Neural crest cell (in vitro differentiated cells): ENCODE data around the gene TOX3. TPM values are rescaled to one million over a fixed set of nuclear protein-coding genes. Genes with fewer than 3 reads are reported as not detected.

Experiments
- DNase-seq: peaks from one replicate; pipeline ENCODE4 v3.0.0; 2021; ENCODE audit warnings: low read depth, mixed read lengths, low spot score
- H3K27ac Mint-ChIP-seq: one replicate; pipeline ENCODE4 v1.8.0; 2021; ENCODE audit warnings: mild to moderate bottlenecking, mixed read lengths; ENCODE audit not compliant: unreplicated experiment
- H3K27me3 Mint-ChIP-seq: 2 replicates; pipeline ENCODE4 v1.8.0; 2021; ENCODE audit warnings: low read depth, mild to moderate bottlenecking, mixed read lengths
- H3K36me3 Mint-ChIP-seq: 2 replicates; pipeline ENCODE4 v1.8.0; 2021; ENCODE audit warnings: low read depth, mild to moderate bottlenecking, mixed read lengths
- H3K4me1 Mint-ChIP-seq: 2 replicates; pipeline ENCODE4 v1.8.0; 2021; ENCODE audit warnings: mixed read lengths
- H3K4me3 Mint-ChIP-seq: one replicate; pipeline ENCODE4 v1.8.0; 2021; ENCODE audit warnings: mild to moderate bottlenecking, mixed read lengths
- H3K9me3 Mint-ChIP-seq: 2 replicates; pipeline ENCODE4 v1.8.0; 2021; ENCODE audit warnings: mixed read lengths
- total RNA-seq: library from RNA; stranded (reverse); gene quantifications from 2 replicates; pipeline ENCODE4 v1.2.1, GENCODE V29; 2021
- TF ChIP-seq, protein P1 (sequence below): fragments of 200-600 bp; sonication (generic); conservative IDR thresholded peaks from 2 replicates; pipeline ENCODE4 v1.5.0; 2021; ENCODE audit warnings: antibody characterized with exemption, mild to moderate bottlenecking

Gene TOX3
- total RNA-seq, 1 donor from 2014 or later = 37.5 TPM

DNA sequence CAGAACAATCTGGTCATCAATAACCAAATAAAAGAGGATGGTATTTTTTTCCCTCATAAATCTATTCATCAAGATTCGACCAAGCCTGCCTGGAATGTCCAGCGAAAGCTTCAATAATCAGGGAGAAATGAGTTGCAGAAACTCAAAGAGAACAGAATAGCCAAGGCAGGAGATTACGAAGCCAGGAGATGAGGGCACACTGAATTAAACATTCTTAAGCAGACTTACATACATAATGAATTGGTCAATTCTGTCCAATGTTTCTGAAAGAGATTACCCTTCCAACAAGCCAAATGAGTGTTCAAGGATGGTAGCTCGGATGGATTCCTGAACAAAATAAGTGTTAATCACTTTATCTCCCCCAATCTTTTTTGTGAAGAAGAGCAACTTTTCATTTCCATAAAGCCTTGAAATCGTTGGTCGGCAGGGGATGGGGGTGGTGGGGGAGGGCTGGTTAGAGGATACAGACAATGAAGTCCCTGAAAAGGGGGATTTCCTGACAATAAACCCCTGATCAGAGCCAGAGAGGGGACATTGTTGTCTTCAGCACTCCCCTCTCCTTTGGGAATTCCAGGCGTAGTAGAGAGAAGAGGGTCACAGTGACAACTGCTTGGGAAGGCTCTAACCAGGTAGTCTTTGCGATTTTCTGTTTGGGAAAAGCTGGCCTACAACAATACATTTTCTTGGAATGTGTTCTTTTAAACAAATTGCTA, 20.7 kb downstream of the TOX3 start:
- peak overlapping the region; percentile 60 for H3K27ac Mint-ChIP-seq
- no peaks in the 10 kb centered on the region for H3K27me3 Mint-ChIP-seq
- H3K9me3 Mint-ChIP-seq = peaks cover 3% of the 10 kb centered on the region
- H3K36me3 Mint-ChIP-seq = peaks cover 6% of the 10 kb centered on the region
- peak overlapping the region; percentile 47 for H3K4me3 Mint-ChIP-seq
- DNase-seq = no peak
- H3K4me1 Mint-ChIP-seq = peaks cover 53% of the 10 kb centered on the region
- TF ChIP-seq, protein P1, sequence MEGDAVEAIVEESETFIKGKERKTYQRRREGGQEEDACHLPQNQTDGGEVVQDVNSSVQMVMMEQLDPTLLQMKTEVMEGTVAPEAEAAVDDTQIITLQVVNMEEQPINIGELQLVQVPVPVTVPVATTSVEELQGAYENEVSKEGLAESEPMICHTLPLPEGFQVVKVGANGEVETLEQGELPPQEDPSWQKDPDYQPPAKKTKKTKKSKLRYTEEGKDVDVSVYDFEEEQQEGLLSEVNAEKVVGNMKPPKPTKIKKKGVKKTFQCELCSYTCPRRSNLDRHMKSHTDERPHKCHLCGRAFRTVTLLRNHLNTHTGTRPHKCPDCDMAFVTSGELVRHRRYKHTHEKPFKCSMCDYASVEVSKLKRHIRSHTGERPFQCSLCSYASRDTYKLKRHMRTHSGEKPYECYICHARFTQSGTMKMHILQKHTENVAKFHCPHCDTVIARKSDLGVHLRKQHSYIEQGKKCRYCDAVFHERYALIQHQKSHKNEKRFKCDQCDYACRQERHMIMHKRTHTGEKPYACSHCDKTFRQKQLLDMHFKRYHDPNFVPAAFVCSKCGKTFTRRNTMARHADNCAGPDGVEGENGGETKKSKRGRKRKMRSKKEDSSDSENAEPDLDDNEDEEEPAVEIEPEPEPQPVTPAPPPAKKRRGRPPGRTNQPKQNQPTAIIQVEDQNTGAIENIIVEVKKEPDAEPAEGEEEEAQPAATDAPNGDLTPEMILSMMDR = no peak

DNA sequence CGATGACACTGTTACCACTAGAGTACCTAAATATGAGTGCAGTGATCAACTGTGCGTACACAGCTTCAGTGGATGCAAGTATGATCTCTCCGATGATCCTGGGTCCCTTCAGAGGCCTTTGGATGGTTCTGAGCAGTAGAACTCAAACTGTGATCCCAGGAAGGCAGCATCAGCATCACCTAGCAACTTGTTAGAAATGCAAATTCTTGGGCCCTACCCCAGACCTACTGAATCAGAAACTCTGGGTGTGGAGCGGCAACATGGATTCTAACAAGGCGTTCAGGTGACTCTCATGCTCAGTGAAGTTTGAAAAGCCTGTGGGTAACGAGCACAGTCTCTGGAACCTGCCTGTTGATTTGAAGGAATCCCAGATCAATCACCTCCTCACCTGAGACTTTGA, 25.4 kb downstream of the TOX3 start:
- no peak overlapping the region for H3K27ac Mint-ChIP-seq
- no peaks in the 10 kb centered on the region for H3K27me3 Mint-ChIP-seq
- no peak for DNase-seq

DNA sequence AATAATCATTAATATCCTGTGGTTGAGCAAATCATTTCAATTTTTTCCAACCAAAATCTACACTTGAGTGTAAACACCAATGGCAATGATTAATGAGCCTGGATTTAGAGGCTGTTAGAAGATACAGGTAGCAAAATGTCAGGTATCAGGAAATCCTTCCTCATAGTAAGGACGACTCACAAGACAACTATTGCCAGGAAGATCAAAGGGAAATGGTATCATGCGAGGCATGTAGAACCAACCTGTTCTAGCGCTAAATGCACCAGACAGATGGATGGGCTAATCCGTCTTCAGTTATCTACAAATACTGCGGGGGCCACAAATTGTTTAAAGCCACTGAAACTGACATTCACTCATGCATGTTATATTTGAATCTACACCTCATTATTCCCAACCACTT, 28.1 kb downstream of the TOX3 start:
- H3K9me3 Mint-ChIP-seq = no peaks in the 10 kb centered on the region
- H3K27ac Mint-ChIP-seq = no peak overlapping the region
- no peak for DNase-seq
- H3K4me1 Mint-ChIP-seq = peaks cover 16% of the 10 kb centered on the region
- H3K27me3 Mint-ChIP-seq = no peaks in the 10 kb centered on the region
- peaks cover 21% of the 10 kb centered on the region for H3K36me3 Mint-ChIP-seq
- TF ChIP-seq, protein P1 = no peak
- H3K4me3 Mint-ChIP-seq = no peak overlapping the region

More for the DNA sequence above, 25.4 kb downstream of the TOX3 start:
- TF ChIP-seq, protein P1 = no peak
- Mint-ChIP-seq H3K9me3 (no peaks in the 10 kb centered on the region), H3K4me3 (no peak overlapping the region), H3K36me3 (peaks cover 20% of the 10 kb centered on the region), H3K4me1 (peaks cover 36% of the 10 kb centered on the region)

DNA sequence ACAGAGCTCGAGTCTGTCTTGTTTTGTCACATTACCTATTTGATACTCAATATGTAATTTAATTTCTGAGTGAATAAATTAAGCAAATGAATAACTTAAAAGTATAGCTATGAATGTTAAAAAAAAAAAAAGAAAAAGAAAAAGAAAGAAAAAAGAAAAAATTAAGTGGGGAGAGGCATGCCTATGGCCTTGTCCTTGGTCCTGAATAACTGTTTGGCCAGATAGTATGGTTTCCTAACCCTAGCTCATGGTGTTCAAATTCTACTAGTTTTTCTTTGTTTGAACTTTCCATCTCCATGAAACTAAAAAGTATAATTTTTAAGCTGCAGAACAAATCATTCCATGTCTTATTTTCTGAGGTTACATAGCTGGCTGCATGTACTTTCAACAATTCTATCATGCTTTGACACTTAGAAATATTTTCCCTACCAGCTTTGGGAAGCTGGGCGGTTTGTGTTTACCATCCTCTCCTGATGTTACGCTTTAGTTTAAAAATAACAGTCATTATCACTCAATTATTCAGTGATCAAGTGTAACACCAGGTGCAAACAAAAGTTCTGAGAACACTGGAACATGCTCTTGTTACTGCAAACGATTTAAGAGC, 31.8 kb downstream of the TOX3 start:
- no peak for DNase-seq
- Mint-ChIP-seq H3K4me3 (no peak overlapping the region), H3K27me3 (no peaks in the 10 kb centered on the region), H3K9me3 (no peaks in the 10 kb centered on the region), H3K36me3 (peaks cover 20% of the 10 kb centered on the region), H3K27ac (no peak overlapping the region), H3K4me1 (peaks cover 35% of the 10 kb centered on the region)
- TF ChIP-seq, protein P1 = no peak

DNA sequence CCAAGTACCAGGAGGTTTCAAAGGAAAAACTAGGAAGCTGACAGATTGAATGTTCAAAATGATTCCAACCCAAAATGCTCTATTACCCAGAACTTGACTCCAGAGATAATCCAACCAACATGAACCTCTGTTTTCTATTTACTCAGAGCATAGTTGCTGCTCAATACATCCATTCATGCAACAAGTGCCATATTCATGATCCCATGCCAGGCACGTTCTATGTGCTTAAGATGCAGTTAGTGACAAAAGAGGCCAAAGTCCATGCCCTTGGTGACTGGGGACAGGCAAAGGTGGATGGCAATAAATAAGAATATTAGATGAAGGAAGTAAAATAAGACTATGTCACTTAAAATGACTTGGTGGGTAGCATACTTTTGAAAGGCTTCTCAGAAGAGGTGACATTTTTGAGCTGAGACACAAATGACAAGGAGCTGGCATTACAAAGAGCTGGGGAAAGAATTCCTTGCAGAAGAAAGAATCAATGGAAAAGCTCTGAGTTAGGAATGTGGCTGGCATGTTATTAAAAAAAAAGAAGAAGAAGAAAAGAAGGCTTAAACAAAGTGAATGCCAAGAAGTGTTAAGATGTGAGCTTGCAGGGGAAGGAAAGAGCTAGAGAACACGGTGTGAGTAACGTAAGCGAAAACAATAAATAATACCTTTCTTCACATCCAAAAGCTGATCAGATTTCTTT, 34.5 kb downstream of the TOX3 start:
- Mint-ChIP-seq H3K27me3 (no peaks in the 10 kb centered on the region), H3K4me1 (peaks cover 46% of the 10 kb centered on the region), H3K9me3 (no peaks in the 10 kb centered on the region), H3K36me3 (peaks cover 7% of the 10 kb centered on the region), H3K4me3 (no peak overlapping the region), H3K27ac (no peak overlapping the region)
- TF ChIP-seq, protein P1 = no peak
- no peak for DNase-seq
